Testis (tissue), 3 donors: ENCODE measurements around the gene DGCR6L. TPM values are rescaled to one million over a fixed set of nuclear protein-coding genes. Genes with fewer than 3 reads are reported as not detected.
"Not testable (repeated sequence)": the region's sequence is repeated elsewhere in the genome, so short reads cannot be mapped to it uniquely, and the experiment has no call there.

Experiments used
- DNase-seq: peaks from one replicate; pipeline ENCODE4 v3.0.0-alpha.2; 2019
- H3K27ac ChIP-seq, 2 donors: fragments of 200-600 bp; sonication (generic); one replicate each; pipeline ENCODE4 v1.5.1; 2019
- H3K27me3 ChIP-seq: fragments of 200-600 bp; sonication (generic); one replicate; pipeline ENCODE4 v1.5.1; 2019
- H3K36me3 ChIP-seq: fragments of 200-600 bp; sonication (generic); one replicate; pipeline ENCODE4 v1.5.1; 2017; ENCODE audit warnings: low read depth; ENCODE audit errors: missing control alignments
- H3K4me1 ChIP-seq: fragments of 200-600 bp; sonication (generic); one replicate; pipeline ENCODE4 v1.5.1; 2019
- H3K4me3 ChIP-seq, 2 donors: fragments of 200-600 bp; sonication (generic); one replicate each; pipeline ENCODE4 v1.5.1; 2017 to 2019
- H3K9me3 ChIP-seq: fragments of 200-600 bp; sonication (generic); one replicate; pipeline ENCODE4 v1.5.1; 2017
- POLR2A ChIP-seq: fragments of 450-650 bp; IDR thresholded peaks from one replicate; pipeline ENCODE4 v1.6.1; 2017; ENCODE audit warnings: antibody characterized with exemption, mild to moderate bottlenecking, moderate library complexity
- WGBS, 2 donors: methylation state at CpG; one replicate each; pipeline ENCODE4 v1.1.5; 2018; 5-methylcytosine and 5-hydroxymethylcytosine counted together
- intact Hi-C: fragments of 100-400 bp; cut with DNase I; formaldehyde crosslinking; loops from one replicate; pipeline ENCODE4 v1.15.1; 2023; ENCODE audit warnings: low total_unique reads
- polyA plus RNA-seq: library from polyadenylated mRNA; stranded (reverse); fragments of 350-450 nt; fragmentation: Illumina TruSeq; extraction: RNeasy Lipid Tissue Mini Kit (QIAGEN cat#74804); gene quantifications from one replicate; pipeline ENCODE4 v1.2.3, GENCODE V29; 2014; ENCODE audit warnings: low read depth, low replicate concordance; ENCODE audit not compliant: insufficient read depth
- total RNA-seq, 2 donors: library from RNA; depleted of rRNA; stranded (reverse); fragments of >200 nt; gene quantifications; one replicate each; pipeline ENCODE4 v1.2.3, GENCODE V29; 2016
- TF ChIP-seq, protein P1 (sequence below), 3 experiments: fragments of 450-650 bp in 2 of 3; fragments of 200-600 bp in 1 of 3; sonication (generic) in 1 of 3; IDR thresholded peaks; one replicate each; pipeline ENCODE4 v1.5.1; 2016 to 2019; ENCODE audit warnings: antibody characterized with exemption in 3 of 3, mild to moderate bottlenecking in 2 of 3, moderate library complexity in 1 of 3

Gene DGCR6L
- total and polyA plus RNA-seq, 3 donors from 2014 or later = 152 to 257 (median 171) TPM

DNA sequence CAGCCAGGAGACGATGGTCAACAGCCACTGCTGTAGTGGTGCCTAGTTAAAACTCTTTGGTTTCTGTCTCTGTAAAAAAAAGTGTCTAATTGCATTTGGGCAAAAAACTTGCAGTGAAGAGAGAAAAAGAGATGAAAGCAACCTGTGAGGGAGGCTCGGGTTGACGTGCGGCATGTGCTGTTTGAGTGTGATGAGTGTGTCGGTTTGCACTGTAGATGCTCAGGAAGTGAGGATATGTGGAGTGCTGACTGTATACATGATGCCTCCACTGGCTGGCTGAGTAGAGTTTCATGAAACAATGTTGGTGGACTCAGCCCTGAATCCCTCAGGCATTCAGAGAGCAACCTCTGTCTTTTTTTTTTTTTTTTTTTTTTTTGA, 4.3 kb upstream of the DGCR6L start:
- H3K27me3 ChIP-seq = no peaks in the 10 kb centered on the region
- no peak for TF ChIP-seq POLR2A
- TF ChIP-seq, protein P1, sequence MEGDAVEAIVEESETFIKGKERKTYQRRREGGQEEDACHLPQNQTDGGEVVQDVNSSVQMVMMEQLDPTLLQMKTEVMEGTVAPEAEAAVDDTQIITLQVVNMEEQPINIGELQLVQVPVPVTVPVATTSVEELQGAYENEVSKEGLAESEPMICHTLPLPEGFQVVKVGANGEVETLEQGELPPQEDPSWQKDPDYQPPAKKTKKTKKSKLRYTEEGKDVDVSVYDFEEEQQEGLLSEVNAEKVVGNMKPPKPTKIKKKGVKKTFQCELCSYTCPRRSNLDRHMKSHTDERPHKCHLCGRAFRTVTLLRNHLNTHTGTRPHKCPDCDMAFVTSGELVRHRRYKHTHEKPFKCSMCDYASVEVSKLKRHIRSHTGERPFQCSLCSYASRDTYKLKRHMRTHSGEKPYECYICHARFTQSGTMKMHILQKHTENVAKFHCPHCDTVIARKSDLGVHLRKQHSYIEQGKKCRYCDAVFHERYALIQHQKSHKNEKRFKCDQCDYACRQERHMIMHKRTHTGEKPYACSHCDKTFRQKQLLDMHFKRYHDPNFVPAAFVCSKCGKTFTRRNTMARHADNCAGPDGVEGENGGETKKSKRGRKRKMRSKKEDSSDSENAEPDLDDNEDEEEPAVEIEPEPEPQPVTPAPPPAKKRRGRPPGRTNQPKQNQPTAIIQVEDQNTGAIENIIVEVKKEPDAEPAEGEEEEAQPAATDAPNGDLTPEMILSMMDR (IDR thresholded peaks at IDR 0.05) = no peak
- 79 to 91% methylated on average over 5 of the region's 5 CpGs for WGBS, 2 donors
- no peaks in the 10 kb centered on the region for H3K9me3 ChIP-seq
- H3K4me3 ChIP-seq = no peak overlapping the region
- H3K36me3 ChIP-seq = no peaks in the 10 kb centered on the region
- peaks cover 12% of the 10 kb centered on the region for H3K4me1 ChIP-seq
- H3K27ac ChIP-seq = no peak overlapping the region
- DNase-seq = peak; percentile 7
- intact Hi-C loops = no loop called here

DNA sequence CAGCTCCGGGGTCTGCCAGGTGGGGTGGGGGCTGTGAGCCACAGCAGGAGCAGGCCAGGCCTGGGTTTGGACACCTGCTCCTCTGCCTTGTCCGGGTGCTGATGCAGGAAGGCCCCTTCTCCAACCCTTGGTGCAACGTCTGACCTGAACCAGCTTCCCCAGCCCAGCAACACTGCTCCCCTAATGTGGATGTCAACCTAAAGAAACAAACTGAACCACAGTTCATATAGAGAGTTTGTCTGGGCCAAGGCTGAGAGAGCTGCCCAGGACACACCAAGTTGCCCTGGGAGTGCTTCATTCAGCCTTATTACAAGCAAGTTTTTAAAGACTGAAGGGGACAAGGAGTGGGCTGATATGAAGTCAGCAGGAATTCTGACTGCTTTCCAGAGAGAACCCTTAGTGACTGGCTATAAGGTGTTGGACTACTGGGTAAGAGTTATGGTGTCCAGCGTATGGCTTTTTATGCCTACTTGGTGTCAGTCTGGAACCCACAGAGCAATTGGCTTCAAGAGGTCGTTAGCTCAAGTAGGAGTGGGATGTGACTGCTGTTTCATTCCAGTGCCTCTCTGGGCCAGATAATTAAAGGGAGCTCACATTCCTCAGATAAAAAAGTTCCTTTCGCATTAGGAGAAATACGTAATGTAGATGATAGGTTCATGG, 1.8 kb upstream of the DGCR6L start:
- H3K9me3 ChIP-seq, H3K4me3 ChIP-seq, intact Hi-C loops, H3K27me3 ChIP-seq, H3K27ac ChIP-seq, H3K36me3 ChIP-seq: not testable (repeated sequence)
- DNase-seq = peak; percentile 22
- WGBS, 2 donors = 54 to 72% methylated on average over 7 of the region's 7 CpGs
- peaks cover 15% of the 10 kb centered on the region for H3K4me1 ChIP-seq

DNA sequence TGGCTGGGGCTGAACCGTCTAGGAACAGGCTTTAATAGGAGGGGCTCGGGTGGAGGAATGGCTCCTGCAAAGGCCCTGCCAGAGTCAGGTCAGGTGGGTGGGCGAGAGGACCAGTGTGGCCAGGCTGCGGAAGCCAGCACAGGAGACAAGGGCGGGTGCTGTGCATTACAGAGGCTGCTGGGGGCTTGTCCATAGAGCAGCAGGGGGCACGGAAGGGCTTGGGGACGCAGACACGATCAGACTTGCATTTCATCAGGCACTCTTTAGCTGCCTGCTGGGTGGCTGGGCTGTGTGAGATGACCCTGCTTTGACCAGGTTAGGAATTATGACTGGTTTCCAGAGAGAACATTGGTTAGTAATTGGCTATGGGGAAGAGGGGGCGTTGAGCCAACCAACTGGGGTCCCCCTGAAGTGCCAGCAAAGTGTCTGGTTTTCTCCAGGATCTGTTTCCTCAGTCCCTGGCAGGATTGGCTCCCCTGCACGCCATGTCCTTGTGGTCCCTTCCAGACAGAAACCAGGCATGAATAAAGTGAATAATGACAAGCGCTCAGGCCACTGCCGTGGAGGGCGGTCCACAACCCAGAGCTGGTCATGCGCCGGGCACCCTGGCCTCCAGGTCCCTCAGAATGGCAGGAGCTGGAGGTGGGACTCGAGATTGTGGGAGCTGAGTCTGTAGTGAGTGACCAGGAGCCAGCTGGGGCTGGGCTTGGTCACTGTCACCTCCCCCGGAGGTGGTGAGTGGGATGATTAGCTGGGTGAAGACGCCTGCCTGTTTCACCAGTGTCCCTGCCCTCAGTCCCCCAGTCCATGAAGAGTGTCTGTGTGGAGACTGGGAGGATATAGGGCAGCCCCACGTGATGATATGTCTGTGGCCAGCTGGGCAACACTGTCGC, 1.0 kb upstream of the DGCR6L start:
- 39 to 43% methylated on average over 15 to 19 of the region's 20 CpGs for WGBS, 2 donors
- peaks cover 15% of the 10 kb centered on the region for H3K4me1 ChIP-seq
- peak; percentile 52 for DNase-seq
- H3K9me3 ChIP-seq, intact Hi-C loops, H3K36me3 ChIP-seq, H3K27me3 ChIP-seq: not testable (repeated sequence)
- peak overlapping the region; percentile 84 to 93 for H3K4me3 ChIP-seq
- H3K27ac ChIP-seq = peak overlapping the region; percentile 73 to 84

DNA sequence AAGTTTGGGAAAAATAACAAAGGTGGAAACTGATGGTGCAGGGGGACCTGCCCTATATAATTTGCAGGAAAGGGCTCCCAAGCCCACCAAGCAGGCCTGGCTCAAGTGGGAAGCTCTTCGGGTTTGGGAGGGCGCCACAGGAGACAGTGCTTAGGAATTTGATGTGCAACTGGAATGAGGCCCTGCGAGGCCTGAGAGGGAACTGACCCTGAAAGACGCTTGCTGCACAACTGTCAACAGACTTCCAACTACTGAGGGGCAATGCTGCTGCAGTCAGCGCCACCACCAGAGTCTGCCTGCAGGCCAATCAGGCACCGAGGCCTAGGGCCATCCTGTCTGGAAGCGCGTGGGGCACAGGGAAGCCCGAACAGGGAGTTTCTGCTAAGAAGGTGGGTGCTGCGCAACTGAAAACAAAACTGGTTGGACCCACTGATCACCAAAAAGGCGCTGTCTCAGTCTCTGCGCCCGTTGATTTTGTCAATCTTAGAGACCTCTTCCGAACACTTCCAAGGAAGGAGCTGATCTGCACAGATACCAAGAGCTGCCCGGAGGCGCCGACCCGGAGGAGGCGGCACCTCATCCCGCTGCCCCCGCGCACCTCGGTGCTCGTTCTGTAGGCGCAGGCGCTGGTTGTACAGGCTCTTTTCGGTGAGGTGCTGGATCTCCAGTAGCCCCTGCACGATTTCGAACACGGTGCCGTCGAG, 667 bp downstream of the DGCR6L start:
- 2 to 5% methylated on average over 9 to 32 of the region's 32 CpGs for WGBS, 2 donors
- peak; percentile 23 for DNase-seq
- Histone ChIP-seq H3K27me3 (no peaks in the 10 kb centered on the region), H3K27ac (peak overlapping the region; percentile 73 to 84), H3K9me3 (no peaks in the 10 kb centered on the region), H3K4me3 (peak overlapping the region; percentile 84 to 93), H3K36me3 (no peaks in the 10 kb centered on the region), H3K4me1 (peaks cover 15% of the 10 kb centered on the region)
- no peak for TF ChIP-seq POLR2A
- TF ChIP-seq, protein P1 (IDR thresholded peaks at IDR 0.05) = no peak
- intact Hi-C loops = no loop called here

DNA sequence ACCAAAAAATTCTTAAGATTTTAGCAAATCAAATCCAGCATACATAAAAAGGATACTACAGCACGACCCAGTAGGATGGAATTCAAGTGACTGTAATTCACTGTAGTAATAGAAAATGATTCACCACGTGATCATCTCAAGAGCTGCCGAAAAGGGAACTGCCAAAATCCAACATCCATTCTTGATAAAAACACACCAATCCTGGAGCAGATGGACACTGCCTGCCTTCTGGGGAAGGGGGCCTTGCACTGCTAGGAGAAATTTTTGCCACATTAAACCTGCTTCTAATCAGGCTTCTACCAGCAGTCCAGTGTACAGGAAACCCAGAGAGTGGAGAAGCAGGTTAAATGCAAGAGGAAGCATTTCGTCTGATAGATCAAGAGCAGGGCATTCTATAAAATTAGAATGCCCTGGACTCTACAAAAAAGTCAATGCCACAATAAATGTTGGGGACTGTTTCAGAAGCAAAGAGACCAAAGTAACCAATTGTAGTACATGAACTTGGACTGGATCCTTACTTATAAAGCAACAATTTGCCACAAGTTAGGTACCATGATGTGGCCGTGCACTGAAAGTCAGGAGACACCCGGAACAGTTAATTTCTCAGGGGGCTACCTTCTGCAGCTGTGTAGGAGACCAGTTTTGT, 1.7 kb downstream of the DGCR6L start:
- intact Hi-C loops, DNase-seq: not testable (repeated sequence)
- WGBS, 2 donors = 57 to 72% methylated on average over 6 of the region's 6 CpGs

More for the DNA sequence above, 1.7 kb downstream of the DGCR6L start:
- H3K9me3 ChIP-seq, H3K27ac ChIP-seq, H3K4me3 ChIP-seq, H3K27me3 ChIP-seq, H3K36me3 ChIP-seq: not testable (repeated sequence)
- H3K4me1 ChIP-seq = peaks cover 15% of the 10 kb centered on the region
